Ovary (tissue), 3 donors: ENCODE results near the gene SOHLH1.

Experiments used
- CTCF ChIP-seq, 3 donors: fragments of 450-650 bp in 2 of 3; fragments of 200-600 bp in 1 of 3; IDR thresholded peaks; one replicate each; pipeline versions ENCODE4 v1.5.1 to v1.8.0; 2016 to 2022; ENCODE audit warnings: antibody characterized with exemption in 3 of 3, mild to moderate bottlenecking in 1 of 3
- EP300 ChIP-seq: sonication (generic); formaldehyde crosslinking; IDR thresholded peaks from one replicate; pipeline ENCODE4 v1.6.1; 2017; ENCODE audit warnings: antibody characterized with exemption
- POLR2A ChIP-seq: fragments of 450-650 bp; IDR thresholded peaks from one replicate; pipeline ENCODE4 v1.6.1; 2017; ENCODE audit warnings: antibody characterized with exemption, mild to moderate bottlenecking, moderate library complexity
- donor health status: DM: no; HTN: no; CAD: no.

GRCh38 chr9:135739271-135740220 lies 40.3 kb upstream of the SOHLH1 start:
- TF ChIP-seq CTCF (IDR thresholded peaks at IDR 0.05) (no peak), POLR2A (no peak), EP300 (no peak)
